PC-3 (cell line): ENCODE data around the gene GRHPR. TPM values are rescaled to one million over a fixed set of nuclear protein-coding genes. Genes with fewer than 3 reads are reported as not detected.

ENCODE experiments used
- ATAC-seq: fragments of 200-7000 bp; cut with Tn5 transposase; 2 replicates; pipeline ENCODE4 v1.9.1; 2020; ENCODE audit warnings: mild to moderate bottlenecking, moderate library complexity
- BruUV-seq: library from RNA; stranded (reverse); fragments of 400-500 nt; replicated peaks from 2 replicates; lab custom pipeline; 2021; lab: Mats Ljungman, UMichigan
- CTCF ChIA-PET: fragments of 300-600 bp; sonication (Branson Sonifier 250); formaldehyde crosslinking; loops from one replicate; lab custom pipeline; 2022; ENCODE audit warnings: antibody characterized with exemption; lab: Charles Lee
- POLR2A ChIA-PET: fragments of 300-600 bp; sonication (Branson Sonifier 250); formaldehyde crosslinking; loops from one replicate; lab custom pipeline; 2022; ENCODE audit warnings: antibody characterized with exemption; ENCODE audit not compliant: unreplicated experiment; lab: Charles Lee
- DNase-seq: peaks from one replicate; pipeline ENCODE4 v3.0.0-alpha.2; 2015
- H2AFZ ChIP-seq: fragments of 300-600 bp; sonication (generic); 2 replicates; pipeline ENCODE4 v1.6.0; 2016; ENCODE audit warnings: antibody characterized with exemption, low read length
- H3F3A ChIP-seq: fragments of 300-600 bp; sonication (generic); one replicate; pipeline ENCODE4 v1.6.0; 2017; ENCODE audit warnings: antibody characterized with exemption, low read length, control low read depth, mild to moderate bottlenecking; ENCODE audit not compliant: unreplicated experiment
- H3K27ac ChIP-seq: fragments of 300-600 bp; sonication (generic); 2 replicates; pipeline ENCODE4 v1.5.1; 2016; ENCODE audit warnings: mild to moderate bottlenecking, low read length
- H3K27me3 ChIP-seq: fragments of 300-600 bp; sonication (generic); 2 replicates; pipeline ENCODE4 v1.6.1; 2016; ENCODE audit warnings: low read length, mixed read lengths
- H3K36me3 ChIP-seq: fragments of 300-600 bp; sonication (generic); 2 replicates; pipeline ENCODE4 v1.6.1; 2016; ENCODE audit warnings: low read depth, mixed run types, low read length, mixed read lengths
- H3K4me1 ChIP-seq: fragments of 300-600 bp; sonication (generic); 2 replicates; pipeline ENCODE4 v1.5.1; 2016; ENCODE audit warnings: low read length; ENCODE audit not compliant: insufficient read depth
- H3K4me2 ChIP-seq: fragments of 300-600 bp; sonication (generic); 2 replicates; pipeline ENCODE4 v1.6.0; 2016; ENCODE audit warnings: low read length
- H3K4me3 ChIP-seq: fragments of 300-600 bp; sonication (generic); 2 replicates; pipeline ENCODE4 v1.5.1; 2016; ENCODE audit warnings: mild to moderate bottlenecking, low read length, mixed read lengths
- H3K79me2 ChIP-seq: fragments of 300-600 bp; sonication (generic); 2 replicates; pipeline ENCODE4 v1.6.1; 2017; ENCODE audit warnings: low read length, mixed read lengths
- H3K9ac ChIP-seq: fragments of 300-600 bp; sonication (generic); 2 replicates; pipeline ENCODE4 v1.6.0; 2016; ENCODE audit warnings: mild to moderate bottlenecking, low read length
- H3K9me2 ChIP-seq: fragments of 300-600 bp; sonication (generic); replicated peaks from 2 replicates; pipeline ENCODE4 v1.6.1; 2016; ENCODE audit warnings: mixed run types, low read length, mixed read lengths
- H3K9me3 ChIP-seq: fragments of 300-600 bp; sonication (generic); 2 replicates; pipeline ENCODE4 v1.6.1; 2016; ENCODE audit warnings: low read length, mixed read lengths
- H4K20me1 ChIP-seq: fragments of 300-600 bp; sonication (generic); 2 replicates; pipeline ENCODE4 v1.6.1; 2016; ENCODE audit warnings: low read length, mixed read lengths
- CTCF ChIP-seq: fragments of 300-600 bp; sonication (generic); conservative IDR thresholded peaks from 2 replicates; pipeline ENCODE4 v1.5.1; 2017; ENCODE audit warnings: antibody characterized with exemption, low read depth, mild to moderate bottlenecking, low read length
- EZH2 ChIP-seq: fragments of 300-600 bp; sonication (generic); IDR thresholded peaks from one replicate; pipeline ENCODE4 v1.6.1; 2017; ENCODE audit warnings: antibody characterized with exemption, mild to moderate bottlenecking, low read length; ENCODE audit not compliant: unreplicated experiment
- EZH2phosphoT487 ChIP-seq: fragments of 300-600 bp; sonication (generic); IDR thresholded peaks from 2 replicates; pipeline ENCODE4 v1.6.1; 2018; ENCODE audit warnings: mild to moderate bottlenecking, antibody characterized with exemption, low read length, borderline replicate concordance
- intact Hi-C: fragments of 100-400 bp; cut with micrococcal nuclease; formaldehyde crosslinking; loops from 2 replicates; pipeline ENCODE4 v1.9.0; 2023
- total RNA-seq: library from RNA; depleted of rRNA; stranded (reverse); fragments of >200 nt; gene quantifications from 2 replicates; pipeline ENCODE4 v1.2.3, GENCODE V29; 2014

The GRHPR gene
- total RNA-seq, 1 experiment from 2014 or later, result 84.1 TPM

GRCh38 chr9:37443566-37443965 is 21.1 kb downstream of the GRHPR start:
- no TSS peak for BruUV-seq
- 0 out of 2 replicates have a peak, but pooled peaks cover 4% of the 10 kb centered on the region for H4K20me1 ChIP-seq
- ATAC-seq, result no peak
- no peaks in the 10 kb centered on the region for H3K27me3 ChIP-seq
- H3K9ac ChIP-seq, result no peak overlapping the region
- no peaks in the 10 kb centered on the region for H3F3A ChIP-seq
- no peaks in the 10 kb centered on the region for H3K9me2 ChIP-seq
- intact Hi-C loops, result no loop called here
- H3K79me2 ChIP-seq, result peaks cover 36% of the 10 kb centered on the region
- H3K36me3 ChIP-seq, result peaks cover 32% of the 10 kb centered on the region
- no peak for TF ChIP-seq CTCF
- TF ChIP-seq EZH2, result no peak
- TF ChIP-seq EZH2phosphoT487, result no peak
- DNase-seq, result no peak
- H3K4me2 ChIP-seq, result no peak overlapping the region
- H3K4me1 ChIP-seq, result peaks cover 8% of the 10 kb centered on the region; the same call in 1 of the 2 replicates
- H2AFZ ChIP-seq, result no peak overlapping the region
- no peak overlapping the region for H3K27ac ChIP-seq
- CTCF ChIA-PET, result no interaction called here
- POLR2A ChIA-PET, result no interaction called here
- H3K4me3 ChIP-seq, result no peak overlapping the region
- no peaks in the 10 kb centered on the region for H3K9me3 ChIP-seq

DNA sequence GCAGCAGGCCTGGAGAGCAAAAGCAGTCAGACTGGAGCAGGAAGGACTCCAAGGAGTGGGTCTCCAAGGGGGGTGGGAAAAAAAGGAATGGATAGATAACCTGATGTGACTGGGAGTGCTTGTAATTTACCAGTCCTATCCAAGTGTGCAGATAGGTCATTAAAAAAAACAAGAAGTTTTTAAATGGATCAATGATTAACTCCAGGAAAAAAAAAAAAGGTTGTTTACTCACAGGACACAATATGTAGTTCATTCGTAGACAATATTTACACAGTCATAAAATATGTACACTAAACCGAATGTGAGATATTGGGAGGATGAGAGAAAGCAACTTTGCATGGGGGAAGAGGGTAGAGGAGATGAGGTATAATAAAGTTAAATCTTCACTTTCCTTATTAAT is 22.4 kb downstream of the GRHPR start:
- no peak for DNase-seq
- peaks cover 8% of the 10 kb centered on the region; the same call in 1 of the 2 replicates for H3K4me1 ChIP-seq
- H3K9me2 ChIP-seq, result no peaks in the 10 kb centered on the region
- H3K36me3 ChIP-seq, result peaks cover 19% of the 10 kb centered on the region
- 0 out of 2 replicates have a peak, but pooled peaks cover 4% of the 10 kb centered on the region for H4K20me1 ChIP-seq
- no peaks in the 10 kb centered on the region for H3K9me3 ChIP-seq
- H3K27me3 ChIP-seq, result no peaks in the 10 kb centered on the region
- no TSS peak for BruUV-seq
- ATAC-seq, result peak; percentile 40; the same call in 1 of the 2 replicates
- H3K4me2 ChIP-seq, result no peak overlapping the region
- peaks cover 44% of the 10 kb centered on the region for H3K79me2 ChIP-seq
- TF ChIP-seq CTCF (no peak), EZH2 (no peak), EZH2phosphoT487 (no peak)
- H3K27ac ChIP-seq, result no peak overlapping the region
- H3F3A ChIP-seq, result no peaks in the 10 kb centered on the region
- intact Hi-C loops, result no loop called here
- ChIA-PET POLR2A (no interaction called here), CTCF (no interaction called here)
- H3K9ac ChIP-seq, result no peak overlapping the region
- H2AFZ ChIP-seq, result no peak overlapping the region
- no peak overlapping the region for H3K4me3 ChIP-seq

- Histone ChIP-seq H4K20me1 (0 out of 2 replicates have a peak, but pooled peaks cover 4% of the 10 kb centered on the region), H3K79me2 (peaks cover 53% of the 10 kb centered on the region), H2AFZ (no peak overlapping the region), H3K9me3 (no peaks in the 10 kb centered on the region), H3K4me2 (no peak overlapping the region), H3K4me1 (peaks cover 8% of the 10 kb centered on the region; the same call in 1 of the 2 replicates), H3K27me3 (no peaks in the 10 kb centered on the region), H3K4me3 (no peak overlapping the region), H3F3A (no peaks in the 10 kb centered on the region), H3K9me2 (no peaks in the 10 kb centered on the region), H3K9ac (no peak overlapping the region), H3K27ac (no peak overlapping the region), H3K36me3 (peaks cover 12% of the 10 kb centered on the region)
- ChIA-PET POLR2A (no interaction called here), CTCF (no interaction called here)
- no TSS peak for BruUV-seq
- no peak for DNase-seq
- ATAC-seq, result no peak
- no peak for TF ChIP-seq EZH2phosphoT487
- TF ChIP-seq EZH2, result no peak
- no peak for TF ChIP-seq CTCF
- intact Hi-C loops, result no loop called here
Measured at GRCh38 chr9:37445832-37446231, 23.3 kb downstream of the GRHPR start.
